ENCODE measurements around the gene UBC. TPM values are rescaled to one million over a fixed set of nuclear protein-coding genes. Genes with fewer than 3 reads are reported as not detected.
"Not testable (repeated sequence)": the region's sequence is repeated elsewhere in the genome, so short reads cannot be mapped to it uniquely, and the experiment has no call there.

The UBC gene
- total RNA-seq, 1 donor from 2014 or later: 1,347 TPM

- intact Hi-C loops (cut with DNase I): loop anchor here (1.0 to 10.0 kb wide), 5 partner anchors 30 to 872 kb away; partner anchors contain the start of gene AACS
- TF ChIP-seq CTCF (IDR thresholded peaks at IDR 0.05): peak; percentile 95 to 98 (median 96)
- peaks cover 0 to 15% of the 10 kb centered on the region in 2 donors for H3K9me3 ChIP-seq
- peaks cover 9 to 18% of the 10 kb centered on the region in 2 donors for H3K36me3 ChIP-seq
- no peak overlapping the region for H3K4me3 ChIP-seq
- H3K27me3 ChIP-seq: no peaks in the 10 kb centered on the region
- peaks cover 0 to 30% of the 10 kb centered on the region in 2 donors for H3K4me1 ChIP-seq
- DNase-seq (ENCODE audit: low spot score in 2 of 2): peak; percentile 55 to 95
- no peak overlapping the region for H3K27ac ChIP-seq
Measured at GRCh38 chr12:124906606-124907261, 7.7 kb downstream of the UBC start.

GRCh38 chr12:124904306-124905098 lies 9.9 kb downstream of the UBC start:
- Histone ChIP-seq H3K4me3 (peak overlapping the region in 1 of 2 donors; percentile 6), H3K36me3 (no peaks in the 10 kb centered on the region), H3K9me3 (no peaks in the 10 kb centered on the region), H3K4me1 (peaks cover 0 to 11% of the 10 kb centered on the region in 2 donors), H3K27me3 (no peaks in the 10 kb centered on the region), H3K27ac (peak overlapping the region; percentile 34 to 53)
- DNase-seq (ENCODE audit: low spot score in 2 of 2): peak; percentile 68 to 93
- TF ChIP-seq CTCF (IDR thresholded peaks at IDR 0.05): no peak
- intact Hi-C loops (cut with DNase I): loop anchor here (1.0 to 10.0 kb wide), 5 partner anchors 42 to 870 kb away; partner anchors contain the start of genes AACS, DHX37 and SCARB1

GRCh38 chr12:124902916-124903315 lies 11.5 kb downstream of the UBC start:
- intact Hi-C loops (cut with DNase I): loop anchor here (5.0 to 10.0 kb wide), 3 partner anchors 41 to 868 kb away; partner anchors contain the start of genes AACS and SCARB1
- no peaks in the 10 kb centered on the region for H3K36me3 ChIP-seq
- no peaks in the 10 kb centered on the region for H3K9me3 ChIP-seq
- TF ChIP-seq CTCF (IDR thresholded peaks at IDR 0.05): no peak
- H3K4me3 ChIP-seq: no peak overlapping the region
- H3K27me3 ChIP-seq: no peaks in the 10 kb centered on the region
- H3K27ac ChIP-seq: no peak overlapping the region
- peaks cover 0 to 8% of the 10 kb centered on the region in 2 donors for H3K4me1 ChIP-seq
- DNase-seq (ENCODE audit: low spot score in 2 of 2): no peak

- no peak for DNase-seq (ENCODE audit: low spot score in 2 of 2)
- Histone ChIP-seq H3K36me3 (no peaks in the 10 kb centered on the region), H3K4me1 (peaks cover 0 to 8% of the 10 kb centered on the region in 2 donors), H3K27ac (no peak overlapping the region), H3K4me3 (no peak overlapping the region), H3K9me3 (no peaks in the 10 kb centered on the region), H3K27me3 (no peaks in the 10 kb centered on the region)
- intact Hi-C loops (cut with DNase I): loop anchor here (5.0 to 10.0 kb wide), 3 partner anchors 39 to 866 kb away; partner anchors contain the start of genes AACS and SCARB1
- no peak for TF ChIP-seq CTCF (IDR thresholded peaks at IDR 0.05)
Measured at GRCh38 chr12:124901003-124901402, 13.4 kb downstream of the UBC start.

GRCh38 chr12:124900345-124900795 lies 14.1 kb downstream of the UBC start:
- intact Hi-C loops (cut with DNase I): loop anchor here (5.0 to 10.0 kb wide), 3 partner anchors 38 to 866 kb away; partner anchors contain the start of genes AACS and SCARB1

More at GRCh38 chr12:124900345-124900795, 14.1 kb downstream of the UBC start:
- not testable (repeated sequence) for H3K4me3 ChIP-seq; H3K4me1 ChIP-seq; DNase-seq (ENCODE audit: low spot score in 2 of 2); H3K36me3 ChIP-seq; H3K27me3 ChIP-seq; H3K27ac ChIP-seq; H3K9me3 ChIP-seq

Measured in ascending aorta (tissue), 2 donors.